GM23338 (cell line): Measurements from ENCODE around the gene AVPR2. TPM values are rescaled to one million over a fixed set of nuclear protein-coding genes. Genes with fewer than 3 reads are reported as not detected.

Source experiments
- ATAC-seq: fragments of 200-7000 bp; cut with Tn5 transposase; 3 replicates; pipeline ENCODE4 v1.9.1; 2020
- DNase-seq: peaks from one replicate; pipeline ENCODE4 v3.0.0-alpha.2; 2015; ENCODE audit warnings: low spot score
- H2AFZ ChIP-seq: fragments of 200-600 bp; sonication (generic); 2 replicates; pipeline ENCODE4 v1.8.0; 2016; ENCODE audit warnings: antibody characterized with exemption, mild to moderate bottlenecking, moderate library complexity
- H3F3A ChIP-seq: fragments of 200-600 bp; sonication (generic); replicated peaks from 2 replicates; pipeline ENCODE4 v1.8.0; 2017; ENCODE audit warnings: antibody characterized with exemption, mixed run types, low read depth
- H3K27ac ChIP-seq: fragments of 200-600 bp; sonication (generic); 2 replicates; pipeline ENCODE4 v1.6.1; 2016; ENCODE audit warnings: low read depth
- H3K27me3 ChIP-seq: fragments of 200-600 bp; sonication (generic); 2 replicates; pipeline ENCODE4 v1.8.0; 2016; ENCODE audit warnings: mild to moderate bottlenecking, mixed run types, moderate library complexity; ENCODE audit not compliant: insufficient read depth
- H3K36me3 ChIP-seq: fragments of 200-600 bp; sonication (generic); 2 replicates; pipeline ENCODE4 v1.8.0; 2016; ENCODE audit warnings: mild to moderate bottlenecking; ENCODE audit not compliant: insufficient read depth
- H3K4me1 ChIP-seq: fragments of 200-600 bp; sonication (generic); 2 replicates; pipeline ENCODE4 v1.8.0; 2016; ENCODE audit warnings: mild to moderate bottlenecking, moderate library complexity; ENCODE audit not compliant: insufficient read depth
- H3K4me2 ChIP-seq: fragments of 200-600 bp; sonication (generic); 2 replicates; pipeline ENCODE4 v1.7.1; 2017; ENCODE audit warnings: mixed run types
- H3K4me3 ChIP-seq: fragments of 200-600 bp; sonication (generic); 2 replicates; pipeline ENCODE4 v1.6.1; 2016; ENCODE audit warnings: mixed run types
- H3K79me2 ChIP-seq: fragments of 200-600 bp; sonication (generic); replicated peaks from 2 replicates; pipeline ENCODE4 v1.8.0; 2017; ENCODE audit warnings: mild to moderate bottlenecking; ENCODE audit not compliant: insufficient read depth
- H3K9me2 ChIP-seq: fragments of 200-600 bp; sonication (generic); 2 replicates; pipeline ENCODE4 v1.8.0; 2017; ENCODE audit not compliant: insufficient read depth
- H4K20me1 ChIP-seq: fragments of 200-600 bp; sonication (generic); replicated peaks from 2 replicates; pipeline ENCODE4 v1.8.0; 2017; ENCODE audit warnings: mild to moderate bottlenecking; ENCODE audit not compliant: insufficient read depth
- H3K27ac Mint-ChIP-seq: 2 replicates; pipeline ENCODE4 v1.8.0; 2020; ENCODE audit warnings: inconsistent platforms, mild to moderate bottlenecking, moderate library complexity, mixed read lengths
- H3K27me3 Mint-ChIP-seq: 3 replicates; pipeline ENCODE4 v1.8.0; 2022; ENCODE audit warnings: low read depth, mild to moderate bottlenecking, moderate library complexity, mixed read lengths, inconsistent platforms; ENCODE audit not compliant: insufficient read depth, poor library complexity
- H3K36me3 Mint-ChIP-seq: 3 replicates; pipeline ENCODE4 v1.8.0; 2021; ENCODE audit warnings: low read depth, mild to moderate bottlenecking, inconsistent platforms, moderate library complexity, mixed read lengths
- H3K4me1 Mint-ChIP-seq: 3 replicates; pipeline ENCODE4 v1.8.0; 2020; ENCODE audit warnings: mild to moderate bottlenecking, inconsistent platforms, mixed read lengths
- H3K4me3 Mint-ChIP-seq: 3 replicates; pipeline ENCODE4 v1.8.0; 2021; ENCODE audit warnings: moderate library complexity, mild to moderate bottlenecking, inconsistent platforms, mixed read lengths
- H3K9me3 Mint-ChIP-seq: 3 replicates; pipeline ENCODE4 v1.8.0; 2020; ENCODE audit warnings: moderate library complexity, mild to moderate bottlenecking, inconsistent platforms, mixed read lengths
- CREB1 ChIP-seq: fragments of 250-450 bp; sonication (Bioruptor Pico); IDR thresholded peaks from 2 replicates; pipeline ENCODE4 v1.5.0; 2020; ENCODE audit warnings: low read depth, mild to moderate bottlenecking, moderate library complexity
- CTCF ChIP-seq, 2 experiments: fragments of 200-600 bp in 1 of 2; sonication (generic) in 1 of 2; conservative IDR thresholded peaks; 2 replicates each; pipeline versions ENCODE4 v1.5.1 to v1.6.1; 2016 to 2017; ENCODE audit warnings: antibody characterized with exemption in 2 of 2, low read depth in 2 of 2, mild to moderate bottlenecking in 2 of 2, moderate library complexity in 1 of 2
- ETS1 ChIP-seq: IDR thresholded peaks from 2 replicates; pipeline ENCODE4 v1.6.1; 2016; ENCODE audit warnings: antibody characterized with exemption
- EZH2 ChIP-seq: fragments of 200-600 bp; sonication (generic); IDR thresholded peaks from one replicate; pipeline ENCODE4 v1.8.0; 2017; ENCODE audit warnings: antibody characterized with exemption, mild to moderate bottlenecking, low read depth; ENCODE audit not compliant: unreplicated experiment
- EZH2phosphoT487 ChIP-seq: fragments of 200-600 bp; sonication (generic); IDR thresholded peaks from one replicate; pipeline ENCODE4 v1.8.1; 2018; ENCODE audit warnings: antibody characterized with exemption; ENCODE audit not compliant: unreplicated experiment
- JUNB ChIP-seq: IDR thresholded peaks from one replicate; pipeline ENCODE4 v1.6.1; 2016; ENCODE audit warnings: antibody characterized with exemption; ENCODE audit not compliant: unreplicated experiment
- NANOG ChIP-seq: IDR thresholded peaks from 2 replicates; pipeline ENCODE4 v1.6.1; 2016; ENCODE audit warnings: antibody characterized with exemption, borderline replicate concordance
- POLR2AphosphoS5 ChIP-seq: IDR thresholded peaks from 2 replicates; pipeline ENCODE4 v1.6.1; 2016; ENCODE audit warnings: antibody characterized with exemption, low read depth
- REST ChIP-seq: IDR thresholded peaks from one replicate; pipeline ENCODE4 v1.6.1; 2018; ENCODE audit warnings: antibody characterized with exemption; ENCODE audit not compliant: unreplicated experiment
- STAT1 ChIP-seq: IDR thresholded peaks from one replicate; pipeline ENCODE4 v1.6.1; 2016; ENCODE audit warnings: antibody characterized with exemption; ENCODE audit not compliant: unreplicated experiment
- ZNF114 ChIP-seq: fragments of 250-450 bp; sonication (Bioruptor Pico); IDR thresholded peaks from 2 replicates; pipeline ENCODE4 v1.5.0; 2020; ENCODE audit warnings: mild to moderate bottlenecking, moderate library complexity
- ZNF331 ChIP-seq: fragments of 250-450 bp; sonication (Bioruptor Pico); IDR thresholded peaks from 2 replicates; pipeline ENCODE4 v1.5.0; 2020; ENCODE audit warnings: low read depth, mild to moderate bottlenecking, moderate library complexity
- ZNF462 ChIP-seq: fragments of 250-450 bp; sonication (Bioruptor Pico); IDR thresholded peaks from 2 replicates; pipeline ENCODE4 v1.5.0; 2020; ENCODE audit warnings: mild to moderate bottlenecking, moderate library complexity
- polyA plus RNA-seq: library from polyadenylated mRNA; unstranded; fragments of >200 nt; fragmentation: Nextera tagmentation; extraction: Ambion mirVana; gene quantifications from 2 replicates; pipeline ENCODE4 v1.2.1, GENCODE V29; 2016
- total RNA-seq: library from RNA; depleted of rRNA; stranded (reverse); fragments of >200 nt; shearing (Covaris generic); gene quantifications from 2 replicates; pipeline ENCODE4 v1.2.3, GENCODE V29; 2014

AVPR2 gene
- total and polyA plus RNA-seq, 2 experiments from 2014 or later: not detected

GRCh38 chrX:153882086-153882498 is 22.4 kb upstream of the AVPR2 start:
- Mint-ChIP-seq H3K4me1 (peaks cover 46% of the 10 kb centered on the region), H3K27ac (no peak overlapping the region), H3K9me3 (no peaks in the 10 kb centered on the region), H3K4me3 (peak overlapping the region; percentile 17; the same call in 1 of the 3 replicates), H3K27me3 (peaks cover 14% of the 10 kb centered on the region), H3K36me3 (no peaks in the 10 kb centered on the region; the same call in 2 of the 3 replicates)
- Histone ChIP-seq H3K27me3 (no peaks in the 10 kb centered on the region; the same call in 1 of the 2 replicates), H3K9me2 (no peaks in the 10 kb centered on the region), H3F3A (no peaks in the 10 kb centered on the region), H4K20me1 (no peaks in the 10 kb centered on the region), H3K79me2 (no peaks in the 10 kb centered on the region), H3K4me1 (peaks cover 27% of the 10 kb centered on the region; the same call in 1 of the 2 replicates), H3K4me3 (no peak overlapping the region), H3K27ac (no peak overlapping the region), H2AFZ (no peak overlapping the region), H3K36me3 (no peaks in the 10 kb centered on the region), H3K4me2 (no peak overlapping the region)
- no peak for ATAC-seq
- no peak for DNase-seq
- TF ChIP-seq ZNF331 (CRISPR knock-in tag) (no peak), ZNF462 (no peak), NANOG (no peak), ETS1 (no peak), JUNB (no peak), POLR2AphosphoS5 (no peak), CTCF (conservative IDR thresholded peaks at IDR 0.05; ENCODE audit: low read depth in 2 of 2) (no peak), CREB1 (no peak), STAT1 (no peak), EZH2phosphoT487 (no peak), REST (no peak), EZH2 (no peak), ZNF114 (CRISPR knock-in tag) (no peak)
